ENCODE measurements around the gene KHSRP.

- TF ChIP-seq CTCF (IDR thresholded peaks at IDR 0.05 in 8 of 11, conservative IDR thresholded peaks at IDR 0.05 in 3 of 11) (no peak), POLR2A (IDR thresholded peaks at IDR 0.05) (no peak)
Measured at GRCh38 chr19:6373096-6373812, 51.4 kb downstream of the KHSRP start.
